GM12801 (cell line): ENCODE data around the gene SNX1.

Source experiments
- CTCF ChIP-seq: IDR thresholded peaks from one replicate; pipeline ENCODE4 v1.5.1; 2011; ENCODE audit warnings: control low read depth; ENCODE audit not compliant: insufficient read length; ENCODE audit errors: extremely low read depth

The SNX1 gene

GRCh38 chr15:64112904-64113303, 17.1 kb downstream of the SNX1 start:
- TF ChIP-seq CTCF: no peak

- TF ChIP-seq CTCF: no peak
These were observed 22.1 kb downstream of the SNX1 start for GRCh38 chr15:64117759-64118487.

- no peak for TF ChIP-seq CTCF
These were observed 25.8 kb downstream of the SNX1 start for GRCh38 chr15:64121614-64122013.

DNA sequence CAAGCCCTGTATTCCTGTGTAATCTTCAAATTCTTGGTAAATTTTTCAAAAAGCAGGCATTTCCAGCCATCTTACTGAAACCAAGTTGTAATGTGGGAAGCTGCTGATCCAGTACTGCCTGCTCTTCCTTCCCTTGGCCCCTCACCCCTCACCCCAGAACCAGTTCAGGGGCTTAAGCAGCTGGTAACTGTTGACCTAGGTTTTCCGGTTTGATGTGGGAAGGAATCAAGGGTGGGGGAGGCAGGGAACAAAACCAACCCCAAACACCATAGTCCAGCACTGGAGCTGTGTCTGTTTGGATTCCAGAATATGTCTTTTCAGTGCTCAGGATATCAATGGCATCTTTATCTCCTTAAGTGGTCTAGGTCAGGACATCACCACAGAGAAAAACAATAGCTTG, 26.7 kb downstream of the SNX1 start:
- TF ChIP-seq CTCF: no peak

DNA sequence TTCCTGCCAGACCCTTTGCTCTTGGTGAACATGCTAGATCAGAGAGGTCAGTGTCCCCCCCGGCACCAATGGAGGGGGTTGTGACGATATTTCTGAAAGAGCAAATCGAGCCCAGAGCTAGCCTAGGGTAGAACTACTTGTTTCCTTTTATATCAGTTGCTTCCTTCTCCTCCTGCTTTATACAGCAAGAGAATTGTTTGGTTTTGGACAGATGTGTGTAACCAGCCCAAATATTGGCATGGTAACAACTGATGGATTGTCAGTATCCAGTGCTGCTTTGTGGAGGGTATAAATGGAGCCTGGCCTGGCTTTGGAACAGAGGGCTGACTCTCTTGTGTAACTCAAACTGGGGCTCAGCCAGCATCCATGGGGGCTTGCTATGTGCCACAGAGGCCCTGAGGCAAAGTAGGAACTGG, 27.2 kb downstream of the SNX1 start:
- no peak for TF ChIP-seq CTCF

GRCh38 chr15:64125978-64126377, 30.2 kb downstream of the SNX1 start:
- TF ChIP-seq CTCF: no peak

GRCh38 chr15:64127521-64128270, 31.9 kb downstream of the SNX1 start:
- no peak for TF ChIP-seq CTCF
